C4-2B (cell line): ENCODE results near the gene DENND4B.
"Not testable (repeated sequence)": the region's sequence is repeated elsewhere in the genome, so short reads cannot be mapped to it uniquely, and the experiment has no call there.

ENCODE experiments used
- H3K27ac ChIP-seq: fragments of 450-650 bp; 2 replicates; pipeline ENCODE4 v1.5.1; 2017
- ZFX ChIP-seq: fragments of 450-650 bp; IDR thresholded peaks from 2 replicates; pipeline ENCODE4 v1.6.1; 2017
- TF ChIP-seq, protein P1 (sequence below): fragments of 450-650 bp; conservative IDR thresholded peaks from 2 replicates; pipeline ENCODE4 v1.5.1; 2017; ENCODE audit warnings: mild to moderate bottlenecking

Gene DENND4B

DNA sequence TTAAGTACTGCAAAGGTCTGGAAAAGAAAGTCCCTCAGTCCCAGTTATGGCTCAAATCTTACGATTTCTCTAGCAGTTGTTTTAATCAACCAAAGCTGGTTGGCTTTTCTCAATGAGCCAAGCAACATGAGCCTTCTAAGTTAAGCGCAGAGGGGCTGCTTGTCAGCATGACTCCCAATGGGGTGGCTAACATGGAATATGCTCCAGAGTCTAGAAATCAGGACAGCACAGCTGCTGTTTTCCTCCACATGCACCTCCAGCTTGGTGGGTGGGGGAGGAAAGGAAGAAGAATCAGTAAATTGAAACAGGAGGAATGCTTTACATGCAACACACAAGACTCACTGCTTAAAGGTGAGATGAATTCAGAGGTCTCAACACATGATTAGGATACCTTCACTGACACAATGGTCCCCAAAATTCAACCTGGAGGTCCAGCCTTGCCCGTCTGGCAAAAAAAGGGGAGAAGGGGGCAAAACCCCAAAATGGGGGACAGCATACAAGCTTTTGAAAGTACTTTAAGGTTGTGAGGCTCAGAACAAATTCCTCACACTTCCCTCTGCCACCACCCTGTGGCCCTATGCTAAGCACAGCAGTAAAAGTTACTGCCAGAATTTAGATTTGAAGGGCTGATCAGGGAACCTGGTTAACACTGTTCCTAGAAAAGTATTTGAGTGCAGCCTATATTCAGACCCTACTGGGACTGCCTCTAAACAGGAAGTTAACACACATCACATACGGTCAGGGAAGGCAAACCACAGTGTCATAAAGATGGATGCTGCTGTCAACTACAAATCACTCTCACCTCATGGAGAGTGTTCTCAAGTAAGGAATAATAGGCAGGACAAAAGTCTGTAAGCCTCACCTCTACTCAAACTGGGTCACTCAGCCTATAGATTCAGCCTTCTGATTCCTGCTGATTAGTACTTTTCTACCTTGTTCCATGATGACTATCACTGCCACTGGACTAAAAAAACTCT lies 26.4 kb downstream of the DENND4B start:
- no peak for TF ChIP-seq ZFX
- TF ChIP-seq, protein P1, sequence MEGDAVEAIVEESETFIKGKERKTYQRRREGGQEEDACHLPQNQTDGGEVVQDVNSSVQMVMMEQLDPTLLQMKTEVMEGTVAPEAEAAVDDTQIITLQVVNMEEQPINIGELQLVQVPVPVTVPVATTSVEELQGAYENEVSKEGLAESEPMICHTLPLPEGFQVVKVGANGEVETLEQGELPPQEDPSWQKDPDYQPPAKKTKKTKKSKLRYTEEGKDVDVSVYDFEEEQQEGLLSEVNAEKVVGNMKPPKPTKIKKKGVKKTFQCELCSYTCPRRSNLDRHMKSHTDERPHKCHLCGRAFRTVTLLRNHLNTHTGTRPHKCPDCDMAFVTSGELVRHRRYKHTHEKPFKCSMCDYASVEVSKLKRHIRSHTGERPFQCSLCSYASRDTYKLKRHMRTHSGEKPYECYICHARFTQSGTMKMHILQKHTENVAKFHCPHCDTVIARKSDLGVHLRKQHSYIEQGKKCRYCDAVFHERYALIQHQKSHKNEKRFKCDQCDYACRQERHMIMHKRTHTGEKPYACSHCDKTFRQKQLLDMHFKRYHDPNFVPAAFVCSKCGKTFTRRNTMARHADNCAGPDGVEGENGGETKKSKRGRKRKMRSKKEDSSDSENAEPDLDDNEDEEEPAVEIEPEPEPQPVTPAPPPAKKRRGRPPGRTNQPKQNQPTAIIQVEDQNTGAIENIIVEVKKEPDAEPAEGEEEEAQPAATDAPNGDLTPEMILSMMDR: no peak; the same call in 1 of the 2 replicates
- H3K27ac ChIP-seq: no peak overlapping the region

DNA sequence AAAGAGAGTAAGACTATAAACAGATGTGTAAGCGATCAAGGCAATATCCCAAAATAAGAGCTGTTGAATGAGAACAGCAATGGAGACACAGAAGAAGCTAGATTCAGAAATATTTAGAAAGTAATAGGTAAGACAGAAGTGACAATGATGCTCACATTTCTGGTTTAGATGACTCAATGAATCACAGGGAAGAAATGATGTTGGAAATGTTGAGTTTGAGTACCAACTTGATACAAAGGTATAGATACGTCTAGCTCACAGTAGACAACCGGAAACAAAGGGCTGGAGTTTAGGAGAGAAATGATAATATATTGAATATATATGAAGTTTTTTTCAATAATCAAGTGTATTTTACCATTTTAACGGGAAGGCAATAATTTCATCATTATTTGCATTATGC lies 30.2 kb downstream of the DENND4B start:
- no peak overlapping the region for H3K27ac ChIP-seq
- no peak for TF ChIP-seq ZFX
- TF ChIP-seq, protein P1: no peak

DNA sequence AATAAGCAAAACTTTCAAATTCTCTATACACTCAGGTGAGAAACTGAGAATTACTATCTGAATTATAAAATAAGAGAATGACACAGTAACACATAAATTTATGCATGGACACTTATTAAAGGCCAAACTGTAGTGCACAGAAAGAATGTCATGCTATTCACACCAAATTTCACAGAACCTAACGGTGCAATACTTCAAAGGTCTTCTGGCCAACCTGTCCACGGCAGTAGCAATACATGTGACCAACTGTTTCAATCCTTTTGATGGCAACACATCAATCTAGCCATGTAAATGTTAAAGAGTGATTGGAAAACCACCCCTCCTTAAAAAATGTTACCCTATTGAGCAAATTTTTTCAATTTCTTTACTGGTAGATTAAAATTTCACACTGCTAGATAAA lies 34.2 kb downstream of the DENND4B start:
- TF ChIP-seq, protein P1: no peak
- no peak for TF ChIP-seq ZFX
- H3K27ac ChIP-seq: no peak overlapping the region

DNA sequence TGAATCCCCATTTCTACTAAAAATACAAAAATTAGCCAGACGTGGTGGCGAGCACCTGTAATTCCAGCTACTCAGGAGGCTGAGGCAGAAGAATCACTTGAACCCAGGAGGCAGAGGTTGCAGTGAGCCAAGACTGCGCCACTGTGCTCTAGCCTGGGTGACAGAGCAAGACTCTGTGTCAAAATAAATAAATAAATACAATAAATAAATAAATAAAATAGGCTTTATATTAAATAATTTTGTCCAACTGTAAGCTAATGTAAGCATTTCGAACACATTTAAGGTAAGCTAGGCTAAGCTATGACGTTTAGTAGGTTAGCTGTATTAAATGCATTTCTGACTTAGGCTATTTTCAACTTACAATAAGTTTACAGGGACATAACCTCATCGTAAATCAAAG lies 36.0 kb downstream of the DENND4B start:
- not testable (repeated sequence) for H3K27ac ChIP-seq

DNA sequence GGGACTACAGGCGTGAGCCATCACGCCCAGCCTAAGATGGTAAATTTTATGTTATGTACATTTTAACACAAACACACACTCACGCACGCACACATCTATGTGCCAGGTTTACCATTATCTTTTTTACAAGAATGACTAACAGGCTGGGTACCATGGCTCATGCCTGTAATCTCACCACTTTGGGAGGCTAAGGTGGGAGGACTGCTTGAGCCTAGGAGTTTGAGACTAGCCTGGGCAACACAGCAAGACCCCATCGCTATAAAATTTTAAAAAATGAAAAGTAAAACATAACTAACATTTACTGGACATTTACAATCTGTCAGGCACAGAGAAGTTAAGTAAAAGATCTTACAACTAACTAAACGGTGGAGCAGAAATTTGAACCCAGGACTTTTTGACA lies 38.4 kb downstream of the DENND4B start:
- TF ChIP-seq, protein P1: no peak
- TF ChIP-seq ZFX: no peak
- H3K27ac ChIP-seq: no peak overlapping the region

DNA sequence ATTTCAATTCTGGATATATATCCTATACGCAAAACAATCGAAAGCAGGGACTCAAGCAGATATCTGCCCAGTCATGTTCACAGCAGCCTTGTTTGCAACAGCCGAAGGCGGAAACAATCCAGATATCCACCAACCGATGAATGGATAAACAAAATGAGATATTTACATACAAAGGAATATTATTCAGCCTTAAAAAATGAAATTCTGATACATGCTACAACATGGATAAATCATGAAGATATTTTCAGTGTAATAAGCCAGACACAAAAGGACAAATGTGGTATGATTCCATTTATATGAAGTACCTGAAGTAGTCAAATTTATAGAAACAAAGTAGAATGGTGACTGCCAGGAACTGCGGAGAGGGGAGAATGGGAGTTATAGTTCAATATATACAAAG lies 39.4 kb downstream of the DENND4B start:
- TF ChIP-seq ZFX: no peak
- TF ChIP-seq, protein P1: no peak
- H3K27ac ChIP-seq: no peak overlapping the region

DNA sequence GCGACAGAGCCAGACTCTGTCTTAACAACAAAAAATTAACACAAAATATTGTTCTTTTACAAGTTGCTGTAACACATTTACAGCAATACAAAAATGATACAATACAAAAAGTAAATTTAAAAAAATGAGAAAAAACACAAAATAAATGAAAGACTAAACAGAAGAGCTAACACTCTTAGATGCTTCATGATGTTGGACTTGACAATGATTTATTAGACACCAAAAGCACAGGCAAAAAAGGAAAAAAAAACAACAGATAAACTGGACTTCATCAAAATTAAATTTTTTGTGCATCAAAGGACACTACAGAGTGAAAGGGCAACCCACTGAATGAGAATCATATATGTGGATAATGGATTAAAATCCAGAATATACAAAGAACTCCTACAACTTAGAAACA lies 40.1 kb downstream of the DENND4B start:
- TF ChIP-seq, protein P1: no peak
- no peak for TF ChIP-seq ZFX
- no peak overlapping the region for H3K27ac ChIP-seq

DNA sequence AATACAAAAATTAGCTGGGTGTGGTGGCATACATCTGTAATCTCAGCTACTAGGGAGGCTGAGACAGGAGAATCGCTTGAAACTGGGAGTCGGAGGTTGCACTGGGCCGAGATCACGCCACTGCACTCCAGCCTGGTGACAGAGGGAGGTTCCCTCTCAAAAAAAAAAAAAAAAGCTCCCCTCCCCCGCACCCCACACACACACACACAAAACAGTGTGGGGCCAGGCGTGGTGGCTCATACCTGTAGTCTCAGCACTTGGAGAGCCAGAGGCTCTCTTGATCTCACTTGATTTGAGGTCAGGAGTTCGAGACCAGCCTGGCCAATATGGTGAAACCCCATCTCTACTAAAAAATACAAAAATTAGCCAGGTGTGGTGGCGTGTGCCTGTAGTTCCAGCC lies 40.6 kb downstream of the DENND4B start:
- not testable (repeated sequence) for H3K27ac ChIP-seq
